ENCODE results near the gene NKD1. TPM values are rescaled to one million over a fixed set of nuclear protein-coding genes. Genes with fewer than 3 reads are reported as not detected.
A peak's percentile ranks its signal among the peaks of the same experiment; 100 is the strongest.

The NKD1 gene
- total RNA-seq, 6 donors from 2014 or later, result 9.9 to 59.7 (median 21.4) TPM

DNA sequence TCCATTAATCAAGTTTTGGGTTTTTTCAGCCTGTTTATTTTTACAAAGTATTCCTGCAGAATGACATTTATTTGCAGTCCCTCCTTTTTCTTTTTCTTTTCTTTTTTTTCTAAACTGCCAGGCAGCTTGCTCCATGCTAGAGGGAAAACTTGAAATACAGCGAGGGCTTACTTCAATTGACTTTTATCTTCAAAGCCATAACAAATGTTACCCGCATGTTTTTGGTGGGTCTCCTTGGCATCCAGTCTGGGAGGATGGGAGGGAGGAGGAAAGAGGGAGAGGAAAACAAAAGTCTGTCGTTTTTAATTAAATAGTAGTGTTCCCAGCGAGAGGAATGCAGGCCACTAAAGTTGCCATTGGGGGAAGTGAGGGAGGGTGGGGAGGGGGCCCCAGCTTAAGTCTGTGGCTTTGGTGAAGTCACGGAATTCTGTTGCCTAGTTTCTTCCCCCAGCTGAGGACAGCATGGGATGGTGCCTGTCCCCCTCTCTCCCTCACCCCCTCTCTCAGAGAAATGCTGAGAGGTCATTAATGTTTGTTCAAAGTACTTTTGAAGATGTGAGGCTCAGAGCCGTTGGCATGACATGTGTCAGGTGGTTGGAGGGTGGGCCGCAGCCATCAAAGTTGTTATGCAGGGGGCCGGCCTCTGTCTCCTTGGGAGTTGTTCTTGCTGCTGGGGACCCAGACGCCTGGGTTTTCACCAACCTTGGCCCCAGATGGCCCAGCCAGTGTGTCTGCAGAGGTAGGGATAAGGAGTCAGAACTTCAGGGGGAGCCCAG is 2.9 kb downstream of the NKD1 start:
- 57 to 71% methylated on average over 9 of the region's 9 CpGs for WGBS, 2 donors
- TF ChIP-seq EP300 (IDR thresholded peaks at IDR 0.05), result no peak
- no peak for TF ChIP-seq POLR2AphosphoS5 (IDR thresholded peaks at IDR 0.05)
- TF ChIP-seq POLR2A (IDR thresholded peaks at IDR 0.05), result no peak
- TF ChIP-seq, protein P1, sequence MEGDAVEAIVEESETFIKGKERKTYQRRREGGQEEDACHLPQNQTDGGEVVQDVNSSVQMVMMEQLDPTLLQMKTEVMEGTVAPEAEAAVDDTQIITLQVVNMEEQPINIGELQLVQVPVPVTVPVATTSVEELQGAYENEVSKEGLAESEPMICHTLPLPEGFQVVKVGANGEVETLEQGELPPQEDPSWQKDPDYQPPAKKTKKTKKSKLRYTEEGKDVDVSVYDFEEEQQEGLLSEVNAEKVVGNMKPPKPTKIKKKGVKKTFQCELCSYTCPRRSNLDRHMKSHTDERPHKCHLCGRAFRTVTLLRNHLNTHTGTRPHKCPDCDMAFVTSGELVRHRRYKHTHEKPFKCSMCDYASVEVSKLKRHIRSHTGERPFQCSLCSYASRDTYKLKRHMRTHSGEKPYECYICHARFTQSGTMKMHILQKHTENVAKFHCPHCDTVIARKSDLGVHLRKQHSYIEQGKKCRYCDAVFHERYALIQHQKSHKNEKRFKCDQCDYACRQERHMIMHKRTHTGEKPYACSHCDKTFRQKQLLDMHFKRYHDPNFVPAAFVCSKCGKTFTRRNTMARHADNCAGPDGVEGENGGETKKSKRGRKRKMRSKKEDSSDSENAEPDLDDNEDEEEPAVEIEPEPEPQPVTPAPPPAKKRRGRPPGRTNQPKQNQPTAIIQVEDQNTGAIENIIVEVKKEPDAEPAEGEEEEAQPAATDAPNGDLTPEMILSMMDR (IDR thresholded peaks at IDR 0.05), result no peak
- H3K27ac ChIP-seq, result peak overlapping the region; percentile 3 to 85 (median 50)
- ATAC-seq (ENCODE audit: low FRiP score in 2 of 2) (no peak), DNase-seq (no peak)
- H3K27me3 ChIP-seq, result peaks cover 0 to 18% (median 0%) of the 10 kb centered on the region in 4 donors
- no peaks in the 10 kb centered on the region for H3K36me3 ChIP-seq
- H3K4me3 ChIP-seq, result peak overlapping the region in 3 of 4 donors; percentile 77 to 94 (median 88)
- H3K9me3 ChIP-seq, result no peaks in the 10 kb centered on the region
- peaks cover 13 to 21% (median 16%) of the 10 kb centered on the region in 4 donors for H3K4me1 ChIP-seq

DNA sequence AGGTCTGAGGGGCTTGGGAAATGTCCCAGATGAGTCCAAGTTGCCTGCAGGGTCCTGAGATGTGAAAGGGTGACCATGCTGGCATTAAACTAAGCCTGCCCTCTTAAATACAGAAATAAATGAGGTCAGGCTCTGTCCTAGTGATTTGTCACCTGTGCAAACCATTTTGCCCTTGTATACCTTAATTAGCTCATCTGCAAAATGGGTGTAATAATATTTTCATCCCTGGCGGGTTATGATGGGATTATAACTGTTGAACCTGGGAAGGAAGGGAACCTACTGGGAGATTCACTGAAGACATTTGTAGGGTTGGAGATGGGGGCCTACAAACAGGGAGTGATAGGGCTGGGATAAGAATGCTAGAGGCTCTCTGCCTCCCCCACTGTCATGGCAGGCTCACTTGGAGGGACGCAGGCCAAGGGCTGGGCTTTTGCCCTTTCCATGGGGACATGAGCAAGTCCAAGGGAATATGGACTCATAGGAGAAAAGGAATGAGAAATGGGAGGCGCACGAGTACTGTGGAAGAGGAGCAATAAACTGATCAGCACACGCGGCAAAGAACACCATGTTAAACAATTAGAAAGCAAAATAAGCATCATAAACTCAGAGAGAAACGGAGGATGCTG is 4.4 kb downstream of the NKD1 start:
- TF ChIP-seq EP300 (IDR thresholded peaks at IDR 0.05), result no peak
- TF ChIP-seq, protein P1 (IDR thresholded peaks at IDR 0.05), result no peak
- no peak for TF ChIP-seq POLR2A (IDR thresholded peaks at IDR 0.05)
- TF ChIP-seq POLR2AphosphoS5 (IDR thresholded peaks at IDR 0.05), result no peak
- WGBS, 2 donors, result 88 to 99% methylated on average over 7 of the region's 7 CpGs
- Histone ChIP-seq H3K4me3 (no peak overlapping the region), H3K9me3 (no peaks in the 10 kb centered on the region), H3K4me1 (peaks cover 10 to 15% (median 13%) of the 10 kb centered on the region in 4 donors), H3K36me3 (no peaks in the 10 kb centered on the region), H3K27ac (peak overlapping the region in 2 of 4 donors; percentile 43 to 61), H3K27me3 (peaks cover 0 to 13% (median 0%) of the 10 kb centered on the region in 4 donors)
- DNase-seq (no peak), ATAC-seq (ENCODE audit: low FRiP score in 2 of 2) (no peak)

DNA sequence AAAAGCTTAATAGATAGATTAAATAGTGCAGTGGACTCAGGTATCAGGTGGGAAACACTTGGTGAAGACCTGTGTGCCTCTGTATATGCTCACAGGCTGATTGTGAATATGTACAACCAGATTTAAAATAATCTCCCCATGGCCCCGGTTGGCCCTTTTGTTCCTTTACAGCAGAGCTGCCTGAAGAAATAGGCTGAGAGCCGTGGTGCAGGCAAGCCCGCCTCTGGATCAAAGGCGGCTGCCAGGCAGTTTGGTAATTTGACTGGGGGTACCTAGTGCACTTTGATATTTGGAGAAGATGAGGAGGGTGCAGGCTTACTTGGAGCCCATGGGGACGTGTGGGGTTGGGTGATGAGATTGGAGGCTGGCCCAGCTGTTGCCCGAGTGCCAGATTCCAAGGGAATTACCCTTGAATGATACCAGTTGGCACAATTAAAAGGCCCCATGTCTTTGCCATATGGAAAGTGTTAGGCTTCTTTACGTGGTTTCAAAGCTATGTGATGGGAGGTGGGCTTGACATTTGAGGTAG is 5.0 kb downstream of the NKD1 start:
- Histone ChIP-seq H3K27ac (peak overlapping the region in 1 of 4 donors; percentile 61), H3K36me3 (no peaks in the 10 kb centered on the region), H3K9me3 (no peaks in the 10 kb centered on the region), H3K27me3 (peaks cover 0 to 12% (median 0%) of the 10 kb centered on the region in 4 donors), H3K4me3 (no peak overlapping the region), H3K4me1 (peaks cover 9 to 11% (median 10%) of the 10 kb centered on the region in 4 donors)
- TF ChIP-seq POLR2AphosphoS5 (IDR thresholded peaks at IDR 0.05) (no peak), EP300 (IDR thresholded peaks at IDR 0.05) (no peak), POLR2A (IDR thresholded peaks at IDR 0.05) (no peak)
- TF ChIP-seq, protein P1 (IDR thresholded peaks at IDR 0.05), result no peak
- WGBS, 2 donors, result 85 to 89% methylated on average over 7 of the region's 7 CpGs
- DNase-seq (no peak), ATAC-seq (ENCODE audit: low FRiP score in 2 of 2) (no peak)

DNA sequence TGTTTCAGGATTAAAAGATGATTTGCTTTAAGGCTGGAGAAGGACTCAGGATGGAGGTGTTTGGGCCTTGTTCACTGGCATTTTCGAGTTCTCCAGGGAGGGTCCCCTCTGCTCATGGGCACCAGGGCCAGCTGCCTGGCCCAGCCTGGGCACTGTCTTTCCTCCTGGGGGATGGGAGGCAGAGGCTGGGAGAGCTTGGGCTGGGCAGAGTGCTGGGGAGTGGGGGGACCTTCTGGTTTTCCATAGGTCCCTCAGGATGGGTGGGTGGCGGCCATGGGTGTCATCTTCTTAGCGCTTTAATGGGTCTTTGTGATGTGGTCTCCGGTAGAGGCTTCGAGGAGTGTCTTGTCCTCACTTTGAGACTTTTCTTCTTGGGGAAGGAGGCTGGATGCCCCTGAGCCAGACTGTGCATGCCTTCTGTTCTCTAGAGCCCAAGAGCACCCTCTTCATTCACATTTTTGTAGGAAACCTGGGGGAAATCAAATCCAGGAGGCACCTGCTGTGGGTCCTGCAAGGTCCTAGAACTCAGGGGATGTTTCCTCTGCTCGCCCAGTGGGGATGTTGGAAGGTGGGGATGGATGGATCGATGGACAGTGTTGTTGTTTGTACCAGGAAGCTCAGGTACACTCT is 5.7 kb downstream of the NKD1 start:
- no peak overlapping the region for H3K4me3 ChIP-seq
- no peaks in the 10 kb centered on the region for H3K9me3 ChIP-seq
- DNase-seq, result no peak
- H3K36me3 ChIP-seq, result no peaks in the 10 kb centered on the region
- H3K27me3 ChIP-seq, result peaks cover 0 to 7% (median 0%) of the 10 kb centered on the region in 4 donors
- H3K27ac ChIP-seq, result peak overlapping the region in 3 of 4 donors; percentile 17 to 72 (median 61)
- peaks cover 5 to 7% (median 5%) of the 10 kb centered on the region in 4 donors for H3K4me1 ChIP-seq
- TF ChIP-seq POLR2AphosphoS5 (IDR thresholded peaks at IDR 0.05) (no peak), EP300 (IDR thresholded peaks at IDR 0.05) (no peak), POLR2A (IDR thresholded peaks at IDR 0.05) (no peak)
- TF ChIP-seq, protein P1 (IDR thresholded peaks at IDR 0.05), result no peak
- 65 to 89% methylated on average over 2 to 7 of the region's 7 CpGs for WGBS, 2 donors
- ATAC-seq (ENCODE audit: low FRiP score in 2 of 2), result no peak
